ENCODE data around the gene NAA80. TPM values are rescaled to one million over a fixed set of nuclear protein-coding genes. Genes with fewer than 3 reads are reported as not detected.

The NAA80 gene
- total RNA-seq, 4 donors from 2014 or later: 4.7 to 33.5 (median 24.0) TPM

GRCh38 chr3:50325113-50325480, 25.9 kb upstream of the NAA80 start:
- no peak for TF ChIP-seq CTCF (IDR thresholded peaks at IDR 0.05)
- no peak for TF ChIP-seq POLR2A (IDR thresholded peaks at IDR 0.05)
- Histone ChIP-seq H3K27me3 (no peaks in the 10 kb centered on the region), H3K4me3 (no peak overlapping the region), H3K27ac (peak overlapping the region; percentile 95 to 96), H3K9me3 (no peaks in the 10 kb centered on the region), H3K36me3 (no peaks in the 10 kb centered on the region), H3K4me1 (peaks cover 0 to 16% of the 10 kb centered on the region in 2 donors)
- no peak for DNase-seq
- intact Hi-C loops (cut with DNase I; ENCODE audit: low total_unique reads): no loop called here

- intact Hi-C loops (cut with DNase I; ENCODE audit: low total_unique reads): no loop called here
- no peaks in the 10 kb centered on the region for H3K36me3 ChIP-seq
- peak; percentile 71 to 86 (median 75) for TF ChIP-seq CTCF (IDR thresholded peaks at IDR 0.05)
- no peak for TF ChIP-seq POLR2A (IDR thresholded peaks at IDR 0.05)
- no peaks in the 10 kb centered on the region for H3K27me3 ChIP-seq
- H3K4me3 ChIP-seq: no peak overlapping the region
- H3K27ac ChIP-seq: peak overlapping the region; percentile 95 to 96
- no peaks in the 10 kb centered on the region for H3K9me3 ChIP-seq
- peak; percentile 66 for DNase-seq
- peaks cover 0 to 19% of the 10 kb centered on the region in 2 donors for H3K4me1 ChIP-seq
These were observed 25.3 kb upstream of the NAA80 start for GRCh38 chr3:50324351-50325112.

- H3K4me3 ChIP-seq: no peak overlapping the region
- H3K36me3 ChIP-seq: no peaks in the 10 kb centered on the region
- no peaks in the 10 kb centered on the region for H3K27me3 ChIP-seq
- intact Hi-C loops (cut with DNase I; ENCODE audit: low total_unique reads): no loop called here
- peak; percentile 43 to 72 for DNase-seq
- H3K4me1 ChIP-seq: peaks cover 0 to 27% of the 10 kb centered on the region in 2 donors
- H3K27ac ChIP-seq: peak overlapping the region; percentile 95 to 96
- TF ChIP-seq POLR2A (IDR thresholded peaks at IDR 0.05): no peak
- TF ChIP-seq CTCF (IDR thresholded peaks at IDR 0.05): peak in 1 of 4 experiments; percentile 21
- no peaks in the 10 kb centered on the region for H3K9me3 ChIP-seq
These were observed 24.5 kb upstream of the NAA80 start for GRCh38 chr3:50323614-50324199.

- intact Hi-C loops (cut with DNase I; ENCODE audit: low total_unique reads): no loop called here
These were observed 23.9 kb upstream of the NAA80 start for GRCh38 chr3:50323092-50323600.

More at GRCh38 chr3:50323092-50323600, 23.9 kb upstream of the NAA80 start:
- Histone ChIP-seq H3K4me3 (no peak overlapping the region), H3K36me3 (no peaks in the 10 kb centered on the region), H3K4me1 (peaks cover 0 to 29% of the 10 kb centered on the region in 2 donors), H3K27ac (peak overlapping the region; percentile 95 to 96), H3K9me3 (no peaks in the 10 kb centered on the region), H3K27me3 (no peaks in the 10 kb centered on the region)
- no peak for TF ChIP-seq CTCF (IDR thresholded peaks at IDR 0.05)
- TF ChIP-seq POLR2A (IDR thresholded peaks at IDR 0.05): no peak
- DNase-seq: peak in 1 of 2 donors; percentile 61
